Breast epithelium (tissue), 4 donors: ENCODE results near the gene GALNT2. TPM values are rescaled to one million over a fixed set of nuclear protein-coding genes. Genes with fewer than 3 reads are reported as not detected.
A peak's percentile ranks its signal among the peaks of the same experiment; 100 is the strongest.

Experiments
- DNase-seq, 2 donors: peaks; one replicate each; pipeline ENCODE4 v3.0.0-alpha.2; 2019; ENCODE audit warnings: low spot score in 2 of 2
- H3K27ac ChIP-seq, 2 donors: fragments of 200-600 bp; sonication (generic) in 1 of 2; one replicate each; pipeline ENCODE4 v1.5.1; 2016 to 2019; ENCODE audit warnings: mild to moderate bottlenecking in 1 of 2
- H3K27me3 ChIP-seq, 2 donors: fragments of 200-600 bp; sonication (generic) in 1 of 2; one replicate each; pipeline versions ENCODE4 v1.5.1 to v1.6.0; 2017 to 2019; ENCODE audit warnings: control low read depth in 1 of 2, mild to moderate bottlenecking in 1 of 2
- H3K36me3 ChIP-seq: fragments of 200-600 bp; one replicate; pipeline ENCODE4 v1.5.1; 2019
- H3K4me1 ChIP-seq, 2 donors: fragments of 200-600 bp; sonication (generic); one replicate each; pipeline ENCODE4 v1.5.1; 2016 to 2019; ENCODE audit warnings: control low read depth in 1 of 2
- H3K4me3 ChIP-seq, 3 donors: fragments of 200-600 bp; sonication (generic); 1 replicate in 2 of 3; 2 replicates in 1 of 3; pipeline ENCODE4 v1.5.1; 2016 to 2019; ENCODE audit warnings: mild to moderate bottlenecking in 3 of 3, moderate library complexity in 2 of 3
- H3K9me3 ChIP-seq, 2 donors: fragments of 200-600 bp; sonication (generic) in 1 of 2; one replicate each; pipeline ENCODE4 v1.5.1; 2016 to 2019; ENCODE audit warnings: control low read depth in 1 of 2
- POLR2A ChIP-seq: fragments of 450-650 bp; IDR thresholded peaks from one replicate; pipeline ENCODE4 v1.6.1; 2016; ENCODE audit warnings: antibody characterized with exemption, mild to moderate bottlenecking, moderate library complexity
- POLR2AphosphoS5 ChIP-seq, 3 donors: sonication (generic); formaldehyde crosslinking; IDR thresholded peaks; one replicate each; pipeline ENCODE4 v1.6.1; 2017; ENCODE audit warnings: antibody characterized with exemption in 3 of 3
- intact Hi-C: fragments of 100-400 bp; cut with DNase I; formaldehyde crosslinking; loops from one replicate; pipeline ENCODE4 v1.15.1; 2023; ENCODE audit warnings: low total_unique reads
- total RNA-seq, 3 donors: library from RNA; depleted of rRNA; stranded (reverse); fragments of >200 nt; gene quantifications; one replicate each; pipeline ENCODE4 v1.1.0, GENCODE V29; 2016
- TF ChIP-seq, protein P1 (sequence below), 3 donors: fragments of 450-650 bp; IDR thresholded peaks; one replicate each; pipeline ENCODE4 v1.5.1; 2016 to 2017; ENCODE audit warnings: antibody characterized with exemption in 3 of 3, mild to moderate bottlenecking in 3 of 3, moderate library complexity in 3 of 3

The GALNT2 gene
- total RNA-seq, 3 donors from 2014 or later, result 27.4 to 53.0 (median 42.6) TPM

DNA sequence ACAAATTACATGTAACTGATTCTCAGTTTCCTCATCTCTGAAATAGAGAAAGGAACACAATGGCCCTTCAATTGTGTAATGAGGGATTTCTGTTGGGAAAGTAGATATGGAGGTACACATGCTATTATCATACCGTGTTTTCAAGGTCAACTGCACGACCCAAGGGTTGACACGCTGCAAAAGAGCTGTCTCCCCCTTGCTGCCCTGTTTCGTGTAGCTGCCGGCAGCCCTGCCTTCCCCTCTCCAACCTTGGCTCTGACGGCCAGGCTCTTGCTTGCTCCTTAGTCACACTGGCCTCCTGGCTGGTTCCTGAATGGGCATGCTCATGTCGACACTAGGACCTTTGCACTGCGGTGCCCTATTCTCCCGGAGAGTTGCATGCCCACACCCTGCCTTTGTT lies 134.4 kb downstream of the GALNT2 start:
- TF ChIP-seq POLR2A (no peak), POLR2AphosphoS5 (IDR thresholded peaks at IDR 0.05) (no peak)
- TF ChIP-seq, protein P1, sequence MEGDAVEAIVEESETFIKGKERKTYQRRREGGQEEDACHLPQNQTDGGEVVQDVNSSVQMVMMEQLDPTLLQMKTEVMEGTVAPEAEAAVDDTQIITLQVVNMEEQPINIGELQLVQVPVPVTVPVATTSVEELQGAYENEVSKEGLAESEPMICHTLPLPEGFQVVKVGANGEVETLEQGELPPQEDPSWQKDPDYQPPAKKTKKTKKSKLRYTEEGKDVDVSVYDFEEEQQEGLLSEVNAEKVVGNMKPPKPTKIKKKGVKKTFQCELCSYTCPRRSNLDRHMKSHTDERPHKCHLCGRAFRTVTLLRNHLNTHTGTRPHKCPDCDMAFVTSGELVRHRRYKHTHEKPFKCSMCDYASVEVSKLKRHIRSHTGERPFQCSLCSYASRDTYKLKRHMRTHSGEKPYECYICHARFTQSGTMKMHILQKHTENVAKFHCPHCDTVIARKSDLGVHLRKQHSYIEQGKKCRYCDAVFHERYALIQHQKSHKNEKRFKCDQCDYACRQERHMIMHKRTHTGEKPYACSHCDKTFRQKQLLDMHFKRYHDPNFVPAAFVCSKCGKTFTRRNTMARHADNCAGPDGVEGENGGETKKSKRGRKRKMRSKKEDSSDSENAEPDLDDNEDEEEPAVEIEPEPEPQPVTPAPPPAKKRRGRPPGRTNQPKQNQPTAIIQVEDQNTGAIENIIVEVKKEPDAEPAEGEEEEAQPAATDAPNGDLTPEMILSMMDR (IDR thresholded peaks at IDR 0.05), result no peak
- Histone ChIP-seq H3K27ac (peak overlapping the region in 1 of 2 donors; percentile 66), H3K9me3 (no peaks in the 10 kb centered on the region), H3K4me1 (no peaks in the 10 kb centered on the region), H3K27me3 (no peaks in the 10 kb centered on the region), H3K36me3 (no peaks in the 10 kb centered on the region), H3K4me3 (no peak overlapping the region)
- DNase-seq, result no peak
- intact Hi-C loops, result no loop called here

DNA sequence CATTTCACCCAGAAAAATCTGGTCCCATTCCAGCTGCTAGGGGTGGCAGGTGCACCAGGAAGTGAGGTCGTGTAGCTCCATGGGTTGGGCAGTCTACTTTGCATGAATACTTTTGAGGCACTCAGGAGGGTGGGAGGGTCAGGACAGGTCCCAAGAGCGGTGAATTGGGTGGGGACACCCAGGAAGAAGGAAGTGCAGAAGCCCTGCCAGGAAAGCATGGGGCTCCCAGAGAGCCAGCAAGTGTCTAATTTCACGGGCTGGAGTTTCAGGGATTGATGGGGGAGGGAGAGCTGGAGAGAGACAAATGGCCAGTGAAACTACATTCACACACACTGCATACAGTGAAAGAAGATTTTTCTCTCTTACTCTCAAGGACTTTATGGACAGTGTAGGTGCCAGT lies 137.8 kb downstream of the GALNT2 start:
- Histone ChIP-seq H3K36me3 (no peaks in the 10 kb centered on the region), H3K27ac (peak overlapping the region in 1 of 2 donors; percentile 40), H3K9me3 (no peaks in the 10 kb centered on the region), H3K27me3 (no peaks in the 10 kb centered on the region), H3K4me1 (peaks cover 0 to 5% of the 10 kb centered on the region in 2 donors), H3K4me3 (no peak overlapping the region)
- intact Hi-C loops, result no loop called here
- TF ChIP-seq POLR2AphosphoS5 (IDR thresholded peaks at IDR 0.05) (no peak), POLR2A (no peak)
- TF ChIP-seq, protein P1 (IDR thresholded peaks at IDR 0.05), result no peak
- no peak for DNase-seq

DNA sequence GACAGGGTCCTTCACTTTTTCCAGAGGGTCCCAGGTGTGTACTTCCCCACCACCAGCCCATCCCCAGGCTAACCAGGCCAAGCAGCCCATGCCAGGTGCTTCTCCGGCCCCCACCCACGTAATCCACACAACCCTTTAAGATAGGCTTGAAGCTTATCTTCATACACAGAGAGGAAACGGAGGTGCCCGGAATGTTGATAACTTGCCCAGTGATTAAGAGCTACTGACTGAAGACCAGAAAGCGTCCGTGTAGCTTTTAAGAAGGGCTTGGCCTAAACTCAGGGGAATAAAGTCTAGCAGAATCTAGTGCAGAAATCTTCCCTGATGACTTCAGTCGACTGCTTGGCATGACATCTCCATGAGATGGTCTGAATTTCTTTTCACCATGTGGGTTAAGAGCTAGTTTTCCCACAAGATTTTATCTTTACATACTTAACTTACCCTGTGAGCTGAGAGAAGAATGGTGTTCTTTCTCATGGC lies 138.7 kb downstream of the GALNT2 start:
- Histone ChIP-seq H3K36me3 (no peaks in the 10 kb centered on the region), H3K27me3 (no peaks in the 10 kb centered on the region), H3K27ac (no peak overlapping the region), H3K9me3 (no peaks in the 10 kb centered on the region), H3K4me3 (no peak overlapping the region), H3K4me1 (peaks cover 0 to 5% of the 10 kb centered on the region in 2 donors)
- no peak for TF ChIP-seq POLR2A
- DNase-seq, result no peak
- intact Hi-C loops, result no loop called here

DNA sequence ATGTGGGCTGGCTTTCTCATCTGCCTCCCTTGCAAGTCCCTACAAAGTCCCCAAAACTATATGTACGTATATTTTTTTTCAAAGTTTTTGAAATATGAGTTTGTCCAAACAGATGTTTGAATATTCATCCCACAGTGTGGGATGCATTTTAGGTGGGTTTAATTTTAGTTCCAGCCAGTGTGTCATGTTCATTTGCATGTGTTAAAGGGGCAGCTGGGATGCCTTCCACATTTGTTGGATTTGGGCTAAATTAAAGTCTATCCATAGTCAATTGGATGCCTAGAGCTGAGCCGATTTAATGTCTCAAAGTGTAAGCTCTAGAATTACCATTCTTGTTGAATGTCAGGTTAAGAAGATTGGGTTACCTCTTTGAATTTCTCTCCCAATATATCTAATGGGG lies 139.2 kb downstream of the GALNT2 start:
- Histone ChIP-seq H3K36me3 (no peaks in the 10 kb centered on the region), H3K27ac (no peak overlapping the region), H3K9me3 (no peaks in the 10 kb centered on the region), H3K4me1 (peaks cover 0 to 5% of the 10 kb centered on the region in 2 donors), H3K27me3 (no peaks in the 10 kb centered on the region), H3K4me3 (no peak overlapping the region)
- intact Hi-C loops, result no loop called here
- DNase-seq, result no peak
- TF ChIP-seq POLR2A (no peak), POLR2AphosphoS5 (IDR thresholded peaks at IDR 0.05) (no peak)
- TF ChIP-seq, protein P1 (IDR thresholded peaks at IDR 0.05), result no peak

DNA sequence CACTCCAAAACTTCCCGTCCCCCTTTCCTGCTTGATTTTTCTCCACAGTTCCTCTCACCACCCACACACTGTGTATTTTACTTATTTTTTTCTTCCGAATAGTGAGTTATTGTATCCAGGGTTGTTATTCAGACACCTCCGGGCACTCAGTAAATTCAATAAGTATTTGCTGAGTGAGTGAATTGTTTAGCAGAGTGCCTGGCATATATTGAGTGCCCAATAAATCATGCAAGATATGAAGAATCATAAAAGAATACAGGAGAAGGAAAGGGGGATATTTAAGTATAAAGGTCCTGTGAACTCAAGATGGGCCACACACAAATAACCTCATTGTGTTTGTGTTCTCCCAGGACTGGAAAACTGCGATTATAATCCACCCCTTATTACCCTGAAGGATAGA lies 139.9 kb downstream of the GALNT2 start:
- no peak overlapping the region for H3K4me3 ChIP-seq
- intact Hi-C loops, result no loop called here
- peaks cover 0 to 5% of the 10 kb centered on the region in 2 donors for H3K4me1 ChIP-seq
- H3K36me3 ChIP-seq, result no peaks in the 10 kb centered on the region
- H3K9me3 ChIP-seq, result no peaks in the 10 kb centered on the region
- no peak for DNase-seq
- no peaks in the 10 kb centered on the region for H3K27me3 ChIP-seq
- TF ChIP-seq, protein P1 (IDR thresholded peaks at IDR 0.05), result no peak
- TF ChIP-seq POLR2A (no peak), POLR2AphosphoS5 (IDR thresholded peaks at IDR 0.05) (no peak)
- no peak overlapping the region for H3K27ac ChIP-seq

DNA sequence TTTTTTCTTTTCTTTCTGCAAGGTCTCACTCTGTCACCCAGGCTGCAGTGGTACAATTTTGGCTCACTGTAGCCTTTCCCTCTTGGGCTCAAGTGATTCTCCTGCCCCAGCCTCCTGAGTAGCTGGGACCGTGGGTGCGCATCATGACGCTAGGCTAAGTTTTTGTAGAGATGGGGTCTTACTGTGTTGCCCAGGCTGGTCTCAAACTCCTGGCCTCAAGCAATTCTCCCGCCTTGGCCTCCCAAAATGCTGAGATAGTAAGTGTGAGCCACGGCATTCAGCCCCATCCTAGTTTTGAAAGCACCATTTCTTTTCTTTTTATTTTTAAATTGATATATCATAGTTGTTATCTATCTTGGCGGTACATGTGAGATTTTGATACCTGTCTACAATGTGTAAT lies 140.6 kb downstream of the GALNT2 start:
- peaks cover 0 to 5% of the 10 kb centered on the region in 2 donors for H3K4me1 ChIP-seq
- TF ChIP-seq POLR2AphosphoS5 (IDR thresholded peaks at IDR 0.05) (no peak), POLR2A (no peak)
- TF ChIP-seq, protein P1 (IDR thresholded peaks at IDR 0.05), result no peak

More for the DNA sequence above, 140.6 kb downstream of the GALNT2 start:
- H3K27ac ChIP-seq, result no peak overlapping the region
- no peaks in the 10 kb centered on the region for H3K36me3 ChIP-seq
- intact Hi-C loops, result no loop called here
- no peak overlapping the region for H3K4me3 ChIP-seq
- no peaks in the 10 kb centered on the region for H3K27me3 ChIP-seq
- H3K9me3 ChIP-seq, result no peaks in the 10 kb centered on the region
- DNase-seq, result no peak
